IMR-90 (cell line): ENCODE measurements around the gene RAD51B. TPM values are rescaled to one million over a fixed set of nuclear protein-coding genes. Genes with fewer than 3 reads are reported as not detected.

Experiments
- ATAC-seq: fragments of 200-7000 bp; cut with Tn5 transposase; 2 replicates; pipeline ENCODE4 v1.9.1; 2020; ENCODE audit warnings: low read depth, mild to moderate bottlenecking, moderate library complexity
- BruUV-seq: library from RNA; stranded (reverse); fragments of 400-500 nt; replicated peaks from 2 replicates; lab custom pipeline; 2021; lab: Mats Ljungman, UMichigan
- CTCF ChIA-PET: fragments of 300-600 bp; formaldehyde crosslinking; extraction: SDS; loops from one replicate; lab custom pipeline; 2021; ENCODE audit warnings: antibody characterized with exemption; lab: Yijun Ruan, JAX
- POLR2A ChIA-PET: fragments of 300-600 bp; sonication (Branson Sonifier 250); formaldehyde crosslinking; loops from one replicate; lab custom pipeline; 2022; ENCODE audit warnings: antibody characterized with exemption; ENCODE audit not compliant: unreplicated experiment; lab: Charles Lee
- DNase-seq: peaks from one replicate; pipeline ENCODE4 v3.0.0; 2013
- H2AFZ ChIP-seq: replicated peaks from 2 replicates; pipeline ENCODE3; 2013; ENCODE audit warnings: low read length, mild to moderate bottlenecking; ENCODE audit not compliant: poor library complexity
- H2AK5ac ChIP-seq: 2 replicates; pipeline ENCODE4 v1.6.1; 2013; ENCODE audit warnings: low read depth, low read length, inconsistent platforms
- H2AK9ac ChIP-seq: replicated peaks from 2 replicates; pipeline ENCODE3; 2013; ENCODE audit warnings: mild to moderate bottlenecking, low read depth, low read length, moderate library complexity; ENCODE audit not compliant: poor library complexity
- H2BK120ac ChIP-seq: 2 replicates; pipeline ENCODE4 v1.6.1; 2013; ENCODE audit warnings: low read depth, low read length, inconsistent platforms
- H2BK15ac ChIP-seq: 3 replicates; pipeline ENCODE4 v1.6.1; 2013; ENCODE audit warnings: low read depth, low read length, inconsistent platforms
- H2BK20ac ChIP-seq: 2 replicates; pipeline ENCODE4 v1.6.1; 2013; ENCODE audit warnings: low read depth, mild to moderate bottlenecking, inconsistent platforms, low read length, moderate library complexity
- H2BK5ac ChIP-seq: 2 replicates; pipeline ENCODE4 v1.6.1; 2013; ENCODE audit warnings: mild to moderate bottlenecking, low read depth, low read length, inconsistent platforms; ENCODE audit not compliant: poor library complexity, severe bottlenecking
- H3K14ac ChIP-seq: replicated peaks from 2 replicates; pipeline ENCODE4 v1.6.1; 2013; ENCODE audit warnings: low read depth, low read length, inconsistent platforms
- H3K18ac ChIP-seq: 2 replicates; pipeline ENCODE4 v1.6.1; 2013; ENCODE audit warnings: low read depth, low read length, control low read depth
- H3K23ac ChIP-seq: 2 replicates; pipeline ENCODE4 v1.6.1; 2013; ENCODE audit warnings: low read depth, low read length, inconsistent platforms
- H3K27ac ChIP-seq: 2 replicates; pipeline ENCODE4 v1.5.1; 2013; ENCODE audit warnings: mild to moderate bottlenecking, control low read depth, low read length; ENCODE audit not compliant: insufficient read depth
- H3K27me3 ChIP-seq: 2 replicates; pipeline ENCODE4 v1.6.1; 2013; ENCODE audit warnings: low read length; ENCODE audit not compliant: control insufficient read depth, insufficient read depth
- H3K36me3 ChIP-seq: 2 replicates; pipeline ENCODE4 v1.6.1; 2013; ENCODE audit warnings: low read length, mixed read lengths; ENCODE audit not compliant: control insufficient read depth, insufficient read depth
- H3K4ac ChIP-seq: 2 replicates; pipeline ENCODE4 v1.6.1; 2013; ENCODE audit warnings: low read depth, low read length, inconsistent platforms
- H3K4me1 ChIP-seq: 2 replicates; pipeline ENCODE4 v1.6.1; 2013; ENCODE audit warnings: low read length, mixed read lengths; ENCODE audit not compliant: control insufficient read depth, insufficient read depth
- H3K4me2 ChIP-seq: 2 replicates; pipeline ENCODE4 v1.6.1; 2013; ENCODE audit warnings: low read depth, mild to moderate bottlenecking, control low read depth, low read length, moderate library complexity
- H3K4me3 ChIP-seq: 2 replicates; pipeline ENCODE4 v1.5.1; 2013; ENCODE audit warnings: low read depth, mild to moderate bottlenecking, control low read depth, low read length, moderate library complexity; ENCODE audit not compliant: insufficient read depth
- H3K56ac ChIP-seq: 2 replicates; pipeline ENCODE4 v1.6.1; 2013; ENCODE audit warnings: low read length, inconsistent platforms; ENCODE audit not compliant: insufficient read depth; ENCODE audit errors: extremely low read depth
- H3K79me1 ChIP-seq, 2 experiments: 2 replicates each; pipeline ENCODE4 v1.6.1; 2013; ENCODE audit warnings: low read length in 2 of 2, inconsistent platforms in 1 of 2, low read depth in 1 of 2
- H3K9ac ChIP-seq: 2 replicates; pipeline ENCODE4 v1.6.1; 2013; ENCODE audit warnings: low read depth, low read length, control low read depth
- H3K9me1 ChIP-seq: 2 replicates; pipeline ENCODE4 v1.6.1; 2013; ENCODE audit warnings: low read length, inconsistent platforms; ENCODE audit not compliant: insufficient read depth
- H3K9me3 ChIP-seq: 2 replicates; pipeline ENCODE4 v1.6.1; 2013; ENCODE audit warnings: low read length; ENCODE audit not compliant: control insufficient read depth, insufficient read depth
- H4K20me1 ChIP-seq: 2 replicates; pipeline ENCODE4 v1.6.1; 2013; ENCODE audit warnings: low read length, inconsistent platforms; ENCODE audit not compliant: insufficient read depth
- H4K5ac ChIP-seq: 2 replicates; pipeline ENCODE4 v1.6.1; 2013; ENCODE audit warnings: mild to moderate bottlenecking, low read depth, low read length, control low read depth
- H4K8ac ChIP-seq, 2 experiments: 2 replicates each; pipeline ENCODE4 v1.6.1; 2013; ENCODE audit warnings: low read depth in 2 of 2, low read length in 2 of 2, control low read depth in 1 of 2, inconsistent platforms in 1 of 2
- H4K91ac ChIP-seq: 2 replicates; pipeline ENCODE4 v1.6.1; 2013; ENCODE audit warnings: low read depth, low read length, inconsistent platforms; ENCODE audit not compliant: insufficient read depth
- MAFK ChIP-seq: IDR thresholded peaks from 2 replicates; pipeline ENCODE4 v1.6.1; 2012; ENCODE audit warnings: low read depth, low read length, improper control_type of control experiment
- MAZ ChIP-seq: IDR thresholded peaks from 2 replicates; pipeline ENCODE4 v1.6.1; 2012; ENCODE audit warnings: low read depth, mild to moderate bottlenecking, low read length, improper control_type of control experiment, moderate library complexity, borderline replicate concordance
- RAD21 ChIP-seq: IDR thresholded peaks from 2 replicates; pipeline ENCODE4 v1.6.1; 2012; ENCODE audit warnings: low read length, improper control_type of control experiment
- WGBS, 2 experiments: methylation state at CpG; one replicate each; pipeline versions ENCODE4 v1.1.5 to v1.1.7; 2013; ENCODE audit warnings: missing lambda C conversion rate in 2 of 2; ENCODE audit not compliant: insufficient read length in 1 of 2; ENCODE audit errors: extremely low coverage in 2 of 2; 5-methylcytosine and 5-hydroxymethylcytosine counted together
- dilution Hi-C: fragments of 300-500 bp; cut with HindIII; formaldehyde crosslinking; loops from one replicate; pipeline ENCODE4 v1.14.3; 2018; ENCODE audit warnings: low sequenced_read_pairs; ENCODE audit not compliant: unreplicated experiment
- in situ Hi-C: fragments of 300-500 bp; cut with MboI; formaldehyde crosslinking; loops from 3 replicates; pipeline ENCODE4 v1.14.3; 2019; ENCODE audit warnings: low sequenced_read_pairs, inconsistent platforms, mixed read lengths
- intact Hi-C: fragments of 100-400 bp; cut with micrococcal nuclease; formaldehyde crosslinking; loops from 2 replicates; pipeline ENCODE4 v1.10.0; 2022
- polyA plus RNA-seq, 3 experiments: library from polyadenylated mRNA; depleted of rRNA; stranded (reverse); fragments of >200 nt; gene quantifications; 2 replicates each; pipeline ENCODE4 v1.2.3, GENCODE V29; 2012; ENCODE audit warnings: low replicate concordance in 1 of 3
- total RNA-seq: library from RNA; depleted of rRNA; stranded (reverse); fragments of >200 nt; gene quantifications from 2 replicates; pipeline ENCODE4 v1.2.3, GENCODE V29; 2012
- TF ChIP-seq, protein P1 (sequence below): conservative IDR thresholded peaks from 2 replicates; pipeline ENCODE4 v1.5.1; 2012; ENCODE audit warnings: mild to moderate bottlenecking, low read depth, low read length, improper control_type of control experiment

Gene RAD51B
- total and polyA plus RNA-seq, 2 of the 4 experiments (the other 2 are of a cell fraction), result 5.1 to 18.8 TPM

GRCh38 chr14:68739701-68740100, 920.1 kb downstream of the RAD51B start:
- Histone ChIP-seq H3K4me3 (no peak overlapping the region), H2BK5ac (no peak overlapping the region), H3K14ac (no peak overlapping the region), H4K20me1 (no peaks in the 10 kb centered on the region), H2BK20ac (no peak overlapping the region), H2AFZ (no peak overlapping the region), H2BK120ac (no peak overlapping the region), H2BK15ac (no peak overlapping the region), H3K23ac (no peak overlapping the region), H2AK9ac (no peak overlapping the region), H3K36me3 (no peaks in the 10 kb centered on the region), H3K4ac (no peak overlapping the region), H3K18ac (no peak overlapping the region; the same call in 1 of the 2 replicates), H3K9me1 (no peaks in the 10 kb centered on the region), H3K9me3 (peaks cover 3% of the 10 kb centered on the region; the same call in 1 of the 2 replicates), H2AK5ac (no peak overlapping the region), H3K27me3 (no peaks in the 10 kb centered on the region), H3K79me1 (no peaks in the 10 kb centered on the region), H3K9ac (no peak overlapping the region), H4K8ac (no peak overlapping the region), H3K56ac (no peak overlapping the region), H4K91ac (no peak overlapping the region), H3K27ac (no peak overlapping the region), H4K5ac (no peak overlapping the region), H3K4me1 (peaks cover 13% of the 10 kb centered on the region), H3K4me2 (no peak overlapping the region)
- 100% methylated on average over 1 of the region's 7 CpGs; no CpG with 5 or more reads in 1 of the 2 experiments for WGBS, 2 experiments
- CTCF ChIA-PET, result no interaction called here
- ATAC-seq, result no peak
- in situ Hi-C loops, result no loop called here
- POLR2A ChIA-PET, result no interaction called here
- intact Hi-C loops, result no loop called here
- dilution Hi-C loops, result no loop called here
- DNase-seq, result no peak
- BruUV-seq, result no TSS peak
- TF ChIP-seq MAFK (no peak), RAD21 (no peak), MAZ (no peak)
- TF ChIP-seq, protein P1, sequence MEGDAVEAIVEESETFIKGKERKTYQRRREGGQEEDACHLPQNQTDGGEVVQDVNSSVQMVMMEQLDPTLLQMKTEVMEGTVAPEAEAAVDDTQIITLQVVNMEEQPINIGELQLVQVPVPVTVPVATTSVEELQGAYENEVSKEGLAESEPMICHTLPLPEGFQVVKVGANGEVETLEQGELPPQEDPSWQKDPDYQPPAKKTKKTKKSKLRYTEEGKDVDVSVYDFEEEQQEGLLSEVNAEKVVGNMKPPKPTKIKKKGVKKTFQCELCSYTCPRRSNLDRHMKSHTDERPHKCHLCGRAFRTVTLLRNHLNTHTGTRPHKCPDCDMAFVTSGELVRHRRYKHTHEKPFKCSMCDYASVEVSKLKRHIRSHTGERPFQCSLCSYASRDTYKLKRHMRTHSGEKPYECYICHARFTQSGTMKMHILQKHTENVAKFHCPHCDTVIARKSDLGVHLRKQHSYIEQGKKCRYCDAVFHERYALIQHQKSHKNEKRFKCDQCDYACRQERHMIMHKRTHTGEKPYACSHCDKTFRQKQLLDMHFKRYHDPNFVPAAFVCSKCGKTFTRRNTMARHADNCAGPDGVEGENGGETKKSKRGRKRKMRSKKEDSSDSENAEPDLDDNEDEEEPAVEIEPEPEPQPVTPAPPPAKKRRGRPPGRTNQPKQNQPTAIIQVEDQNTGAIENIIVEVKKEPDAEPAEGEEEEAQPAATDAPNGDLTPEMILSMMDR, result no peak
